RCC 7860 (cell line): Measurements from ENCODE around the gene RIMS1.

ENCODE experiments used
- DNase-seq: peaks from one replicate; pipeline ENCODE4 v3.0.0-alpha.2; 2015; ENCODE audit warnings: low spot score
- FAIRE-seq: peaks from 2 replicates; lab custom pipeline; 2012; peaks lifted over from hg19 to GRCh38; lab: Jason Lieb, UNC

The RIMS1 gene

GRCh38 chr6:71886184-71887005 is at the start of gene RIMS1:
Gene RIMS1 (plus strand): TSS chr6:71886550. CDS start chr6:71887024, 474 bp downstream.
- DNase-seq (no peak), FAIRE-seq (no peak)

DNA sequence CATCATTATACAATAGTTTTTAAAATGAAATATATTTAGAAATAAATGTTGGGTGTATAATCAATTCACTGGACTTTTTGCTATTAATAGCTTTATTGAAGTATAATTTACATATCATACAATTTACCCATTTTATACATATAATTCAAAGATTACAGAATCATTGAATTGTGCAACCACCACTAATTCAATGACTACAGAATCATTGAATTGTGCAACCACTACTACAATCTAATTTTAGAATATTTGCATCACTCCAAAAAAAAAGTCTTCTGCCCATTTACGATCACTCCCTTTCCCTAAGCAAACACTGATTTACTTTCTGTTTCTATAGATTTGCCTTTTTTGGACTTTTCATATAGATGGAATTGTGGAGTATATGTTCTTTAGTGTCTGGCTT is 35.1 kb upstream of the RIMS1 start:
- no peak for DNase-seq
- no peak for FAIRE-seq

GRCh38 chr6:71852948-71853347 is 33.4 kb upstream of the RIMS1 start:
- DNase-seq, result no peak
- FAIRE-seq, result no peak

DNA sequence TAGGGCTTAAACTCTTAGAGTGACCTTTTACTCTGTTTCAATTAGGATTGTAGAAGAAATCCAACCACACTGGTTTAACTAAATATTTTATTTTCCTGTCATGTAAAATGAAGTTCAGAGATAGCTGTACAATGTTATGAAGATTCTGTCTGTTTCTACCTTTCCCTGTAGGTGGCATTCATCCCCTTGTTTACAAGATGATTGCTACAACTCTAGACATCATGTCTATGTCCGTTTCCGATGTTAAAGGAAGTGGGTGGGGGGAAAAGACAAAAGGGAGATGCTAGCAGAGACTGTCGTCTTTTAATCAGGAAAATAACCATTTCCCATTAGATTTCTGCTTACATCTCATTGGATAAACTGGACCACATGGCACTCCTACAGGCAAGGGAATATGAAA is 30.9 kb upstream of the RIMS1 start:
- no peak for DNase-seq

GRCh38 chr6:71879016-71879415 is 7.3 kb upstream of the RIMS1 start:
- FAIRE-seq, result no peak
- no peak for DNase-seq

More for the DNA sequence above, 30.9 kb upstream of the RIMS1 start:
- FAIRE-seq, result no peak

- no peak for FAIRE-seq
- DNase-seq, result no peak
Measured at GRCh38 chr6:71887006-71887743, 825 bp downstream of the RIMS1 start.

GRCh38 chr6:71887744-71888230 is 1.4 kb downstream of the RIMS1 start:
- no peak for FAIRE-seq

GRCh38 chr6:71888756-71889340 is 2.5 kb downstream of the RIMS1 start:
- DNase-seq (no peak), FAIRE-seq (no peak)

More at GRCh38 chr6:71887744-71888230, 1.4 kb downstream of the RIMS1 start:
- no peak for DNase-seq

GRCh38 chr6:71889366-71889765 is 3.0 kb downstream of the RIMS1 start:
- FAIRE-seq (no peak), DNase-seq (no peak)

DNA sequence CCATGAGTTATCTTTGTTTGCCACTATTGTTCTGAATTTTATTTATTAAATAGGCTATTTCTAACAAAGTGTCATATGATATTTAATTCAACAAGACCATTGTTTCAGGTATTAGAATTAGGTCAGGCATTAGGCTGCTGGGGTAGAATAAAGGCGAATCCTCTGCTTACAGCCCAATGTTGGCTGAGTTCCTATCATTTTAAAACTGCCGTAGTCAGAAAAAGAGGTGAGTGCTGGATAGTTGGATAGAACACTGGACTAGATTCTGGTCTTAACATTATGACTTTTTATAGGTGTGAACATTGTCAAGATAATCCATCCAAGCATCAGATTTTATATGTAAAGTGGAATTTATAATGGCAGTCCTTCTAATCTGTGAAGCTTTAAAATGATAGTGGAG is 6.3 kb downstream of the RIMS1 start:
- DNase-seq (no peak), FAIRE-seq (no peak)

- DNase-seq, result no peak
Measured at GRCh38 chr6:71900642-71901041, 14.3 kb downstream of the RIMS1 start.

GRCh38 chr6:71902261-71902660 is 15.9 kb downstream of the RIMS1 start:
- no peak for FAIRE-seq
- no peak for DNase-seq

More at GRCh38 chr6:71900642-71901041, 14.3 kb downstream of the RIMS1 start:
- no peak for FAIRE-seq

DNA sequence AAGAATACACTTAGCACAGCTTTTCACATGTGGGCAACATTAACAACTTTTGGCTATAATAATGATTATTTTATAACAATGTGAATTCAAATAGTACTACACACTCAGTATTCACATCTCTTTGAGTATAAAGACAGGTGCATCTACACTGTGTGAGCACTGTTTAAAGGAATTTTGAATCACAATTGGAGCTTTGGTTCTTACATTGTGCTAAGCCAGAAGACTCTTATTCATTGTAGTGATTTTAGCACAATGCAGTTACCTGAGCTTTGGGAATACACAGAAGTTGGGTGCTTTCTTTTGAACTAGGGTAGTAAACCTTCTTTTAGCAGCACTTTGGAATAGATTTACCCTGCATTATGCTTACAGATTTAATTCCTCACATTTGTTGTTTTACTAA is 20.5 kb downstream of the RIMS1 start:
- no peak for DNase-seq
- no peak for FAIRE-seq

DNA sequence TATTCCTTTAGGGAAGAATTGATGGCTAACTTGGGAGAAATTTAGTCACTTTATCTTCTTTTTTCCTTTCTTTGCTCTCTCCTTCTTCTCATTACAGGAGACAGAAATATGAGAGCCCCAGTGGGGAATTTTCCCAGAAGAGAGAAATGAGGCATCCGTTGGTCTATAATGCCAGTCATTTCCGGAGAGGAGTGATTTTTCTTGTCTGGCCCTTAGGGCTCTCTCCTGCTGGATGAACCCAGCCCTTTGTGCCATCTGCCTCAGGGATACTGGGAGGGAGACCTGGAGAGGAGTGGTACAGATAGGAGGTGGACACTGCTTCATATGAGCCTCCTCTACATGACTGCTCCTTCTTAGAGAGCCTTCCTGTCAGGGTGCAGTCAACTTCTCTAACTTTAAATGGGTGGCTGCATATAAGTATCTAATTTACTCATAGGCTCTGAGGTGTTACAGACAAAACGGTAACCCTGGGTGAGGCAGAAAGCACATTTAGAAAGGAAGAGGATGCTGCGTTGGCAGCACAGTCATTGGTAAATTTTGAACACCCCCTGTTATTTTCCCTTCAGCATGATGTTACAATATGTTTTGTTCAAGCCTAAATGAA is 21.9 kb downstream of the RIMS1 start:
- FAIRE-seq, result no peak

DNA sequence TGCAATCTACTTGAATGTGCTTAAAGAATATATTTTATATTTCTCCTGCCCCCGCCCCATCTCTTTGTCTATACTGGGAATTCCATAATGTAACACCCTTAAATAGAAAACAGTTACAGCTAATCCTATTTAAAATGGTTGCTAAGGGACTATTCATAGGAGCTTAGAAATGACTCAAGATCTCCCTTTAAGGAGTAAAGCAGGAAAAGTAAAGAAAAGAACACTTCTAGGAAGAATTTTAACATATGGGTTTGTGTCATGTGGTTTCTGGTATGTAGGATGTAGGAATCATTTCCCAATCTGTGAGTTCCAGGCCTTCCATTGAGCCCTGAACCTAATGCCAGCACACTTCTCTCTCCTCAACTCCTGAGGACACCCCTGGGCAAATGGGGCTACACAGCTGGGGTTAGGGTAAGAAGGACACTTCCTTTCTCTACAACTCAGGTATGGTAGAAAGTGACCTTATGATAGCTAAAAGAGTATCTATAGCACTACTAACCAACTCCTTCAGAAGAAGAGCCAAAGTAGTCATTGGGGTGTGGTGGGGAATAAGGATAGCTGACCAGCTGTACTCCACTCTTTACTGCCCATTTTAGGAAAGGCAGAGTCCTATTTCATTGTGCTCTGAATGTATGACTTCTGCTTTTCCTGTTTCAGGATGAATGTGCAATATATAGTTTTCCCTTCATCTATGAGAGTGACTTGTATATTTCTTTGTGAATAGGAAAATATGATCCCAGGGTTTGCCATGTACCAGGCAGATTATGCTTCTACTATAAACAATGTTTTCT is 27.3 kb downstream of the RIMS1 start:
- DNase-seq, result no peak

More for the DNA sequence above, 21.9 kb downstream of the RIMS1 start:
- DNase-seq, result no peak

GRCh38 chr6:71929047-71929446 is 42.7 kb downstream of the RIMS1 start:
- FAIRE-seq, result no peak
- DNase-seq, result no peak

More for the DNA sequence above, 27.3 kb downstream of the RIMS1 start:
- FAIRE-seq, result no peak

DNA sequence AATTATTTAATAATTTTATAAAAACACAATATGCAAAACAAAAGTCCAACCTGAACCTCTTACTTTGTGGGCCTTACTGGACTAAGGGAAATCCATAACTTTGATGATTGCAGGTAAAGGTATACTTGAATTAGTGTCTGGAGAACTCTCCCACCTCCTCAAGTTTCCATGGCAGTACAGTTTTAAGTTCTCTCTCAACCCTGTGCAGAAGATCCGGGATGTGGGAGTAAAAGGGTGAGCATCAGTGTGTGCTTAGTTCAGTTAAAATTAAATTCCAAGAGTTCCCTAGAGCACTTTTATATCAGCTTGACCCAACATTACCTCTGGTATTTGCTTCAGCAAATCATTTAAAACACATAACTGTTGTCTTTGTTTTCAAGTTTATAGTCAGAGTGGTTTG is 47.5 kb downstream of the RIMS1 start:
- DNase-seq (no peak), FAIRE-seq (no peak)

DNA sequence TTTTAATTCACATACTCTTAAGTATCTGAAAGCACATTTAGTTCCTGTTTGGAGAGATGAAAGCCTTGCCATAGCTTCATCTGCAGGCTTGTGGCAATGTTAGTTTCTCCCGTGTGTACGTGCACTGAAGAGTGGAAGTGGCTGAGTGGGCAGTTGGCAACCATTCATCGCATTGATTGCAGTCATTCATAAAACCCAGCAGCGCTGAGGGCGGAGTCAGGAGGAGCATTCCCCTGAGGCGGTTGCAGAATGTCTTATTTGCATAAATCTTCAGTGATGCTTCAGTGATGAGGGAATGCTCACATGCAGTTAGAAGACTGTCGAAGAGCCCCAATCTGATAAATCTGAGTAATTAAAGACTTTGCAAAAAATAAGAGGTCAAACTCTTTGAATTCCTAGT is 79.1 kb downstream of the RIMS1 start:
- DNase-seq (no peak), FAIRE-seq (no peak)

DNA sequence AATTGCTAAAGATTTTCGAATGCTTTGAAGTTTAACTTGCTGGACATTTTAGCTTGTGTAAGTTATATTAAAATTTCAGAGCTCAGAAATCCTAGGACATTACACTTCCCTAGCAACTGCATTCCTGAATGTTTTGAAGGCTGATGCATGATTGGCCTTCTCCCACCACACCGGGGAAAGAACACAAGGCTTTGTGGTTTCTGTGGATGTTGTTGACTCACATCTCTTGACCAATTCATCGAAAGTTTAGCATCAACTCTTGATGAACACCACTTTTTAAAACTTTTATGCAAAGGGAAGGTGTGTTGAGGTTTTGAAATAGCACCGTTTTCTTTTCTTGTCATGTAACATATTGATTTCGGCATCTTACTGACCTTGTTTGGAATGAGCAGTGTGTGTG is 81.1 kb downstream of the RIMS1 start:
- DNase-seq, result no peak
- FAIRE-seq, result no peak

GRCh38 chr6:71977884-71978283 is 91.5 kb downstream of the RIMS1 start:
- no peak for FAIRE-seq
- no peak for DNase-seq
